Right hindlimb (tissue), 1 donor: ENCODE results near the gene METTL26.
A peak's percentile ranks its signal among the peaks of the same experiment; 100 is the strongest.

Experiments used
- DNase-seq: peaks from one replicate; pipeline ENCODE4 v3.0.0-alpha.2; 2018

METTL26 gene

DNA sequence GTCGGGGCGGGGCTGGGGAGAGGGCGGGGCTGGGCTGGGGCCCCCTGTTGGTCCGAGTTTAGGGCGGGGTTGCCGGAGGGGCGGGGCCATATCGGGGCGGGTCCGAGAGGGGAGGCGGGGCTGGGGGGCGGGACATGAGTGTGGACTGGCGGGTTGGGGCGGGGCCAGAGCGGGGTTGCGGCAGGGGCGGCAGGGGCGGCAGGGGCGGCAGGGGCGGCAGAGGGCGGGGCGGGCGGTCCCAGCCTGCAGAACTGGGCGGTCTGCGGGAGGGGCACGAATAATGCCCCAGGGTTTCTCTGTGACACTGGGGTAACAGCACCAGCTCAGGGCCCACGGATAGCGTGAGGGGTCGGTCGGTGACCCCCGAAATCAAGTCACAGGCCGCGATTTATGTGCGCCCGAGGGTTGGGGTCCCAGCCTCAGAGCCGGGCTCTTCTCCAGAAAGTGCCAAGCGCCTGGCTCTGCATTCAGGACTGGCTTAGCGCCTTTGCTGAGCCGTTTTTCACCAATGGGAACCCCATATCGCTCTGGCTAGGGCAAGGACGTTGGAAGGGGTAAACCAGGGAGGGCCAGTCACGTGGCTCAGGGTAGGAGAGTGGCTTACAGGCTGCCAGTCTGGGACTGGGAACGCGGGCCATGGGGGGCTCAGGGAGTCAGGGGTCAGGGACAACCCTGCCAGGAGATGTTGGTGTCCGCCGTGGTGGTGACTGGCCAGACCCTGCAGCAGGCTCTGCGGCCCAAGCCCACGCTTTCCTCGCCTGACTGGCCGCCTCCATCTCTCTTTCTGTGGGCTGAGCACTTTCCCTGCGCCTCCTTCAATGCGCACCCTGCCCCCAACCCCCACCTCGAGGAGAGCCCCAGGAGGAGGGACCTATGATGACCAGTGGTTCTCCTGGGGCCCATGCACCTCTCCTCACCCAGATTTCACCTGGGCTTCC is 1.2 kb upstream of the METTL26 start:
- no peak for DNase-seq

GRCh38 chr16:635573-636205 is 416 bp downstream of the METTL26 start:
- no peak for DNase-seq

GRCh38 chr16:634996-635395 is 1.1 kb downstream of the METTL26 start:
- no peak for DNase-seq

- DNase-seq, result no peak
Measured at GRCh38 chr16:634051-634670, 1.9 kb downstream of the METTL26 start.

DNA sequence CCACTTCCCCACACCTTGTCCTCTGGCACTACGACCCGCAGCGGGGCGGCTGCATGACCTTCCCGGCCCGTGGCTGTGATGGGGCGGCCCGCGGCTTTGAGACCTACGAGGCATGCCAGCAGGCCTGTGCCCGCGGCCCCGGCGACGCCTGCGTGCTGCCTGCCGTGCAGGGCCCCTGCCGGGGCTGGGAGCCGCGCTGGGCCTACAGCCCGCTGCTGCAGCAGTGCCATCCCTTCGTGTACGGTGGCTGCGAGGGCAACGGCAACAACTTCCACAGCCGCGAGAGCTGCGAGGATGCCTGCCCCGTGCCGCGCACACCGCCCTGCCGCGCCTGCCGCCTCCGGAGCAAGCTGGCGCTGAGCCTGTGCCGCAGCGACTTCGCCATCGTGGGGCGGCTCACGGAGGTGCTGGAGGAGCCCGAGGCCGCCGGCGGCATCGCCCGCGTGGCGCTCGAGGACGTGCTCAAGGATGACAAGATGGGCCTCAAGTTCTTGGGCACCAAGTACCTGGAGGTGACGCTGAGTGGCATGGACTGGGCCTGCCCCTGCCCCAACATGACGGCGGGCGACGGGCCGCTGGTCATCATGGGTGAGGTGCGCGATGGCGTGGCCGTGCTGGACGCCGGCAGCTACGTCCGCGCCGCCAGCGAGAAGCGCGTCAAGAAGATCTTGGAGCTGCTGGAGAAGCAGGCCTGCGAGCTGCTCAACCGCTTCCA is 2.6 kb downstream of the METTL26 start:
- DNase-seq, result no peak

DNA sequence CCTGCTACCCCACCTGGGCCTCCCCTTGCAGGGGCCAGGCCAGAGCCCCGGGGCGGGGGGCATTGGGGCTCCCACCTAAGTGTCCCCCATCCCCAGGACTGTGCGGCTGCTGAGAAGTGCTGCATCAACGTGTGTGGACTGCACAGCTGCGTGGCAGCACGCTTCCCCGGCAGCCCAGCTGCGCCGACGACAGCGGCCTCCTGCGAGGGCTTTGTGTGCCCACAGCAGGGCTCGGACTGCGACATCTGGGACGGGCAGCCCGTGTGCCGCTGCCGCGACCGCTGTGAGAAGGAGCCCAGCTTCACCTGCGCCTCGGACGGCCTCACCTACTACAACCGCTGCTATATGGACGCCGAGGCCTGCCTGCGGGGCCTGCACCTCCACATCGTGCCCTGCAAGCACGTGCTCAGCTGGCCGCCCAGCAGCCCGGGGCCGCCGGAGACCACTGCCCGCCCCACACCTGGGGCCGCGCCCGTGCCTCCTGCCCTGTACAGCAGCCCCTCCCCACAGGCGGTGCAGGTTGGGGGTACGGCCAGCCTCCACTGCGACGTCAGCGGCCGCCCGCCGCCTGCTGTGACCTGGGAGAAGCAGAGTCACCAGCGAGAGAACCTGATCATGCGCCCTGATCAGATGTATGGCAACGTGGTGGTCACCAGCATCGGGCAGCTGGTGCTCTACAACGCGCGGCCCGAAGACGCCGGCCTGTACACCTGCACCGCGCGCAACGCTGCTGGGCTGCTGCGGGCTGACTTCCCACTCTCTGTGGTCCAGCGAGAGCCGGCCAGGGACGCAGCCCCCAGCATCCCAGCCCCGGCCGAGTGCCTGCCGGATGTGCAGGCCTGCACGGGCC is 3.4 kb downstream of the METTL26 start:
- no peak for DNase-seq

GRCh38 chr16:631808-632358 is 4.2 kb downstream of the METTL26 start:
- no peak for DNase-seq

GRCh38 chr16:630815-631405 is 5.2 kb downstream of the METTL26 start, which contains the start of gene WFIKKN1:
Gene WFIKKN1 (plus strand): TSS chr16:630985. CDS start chr16:631254, 269 bp downstream.
- no peak for DNase-seq

DNA sequence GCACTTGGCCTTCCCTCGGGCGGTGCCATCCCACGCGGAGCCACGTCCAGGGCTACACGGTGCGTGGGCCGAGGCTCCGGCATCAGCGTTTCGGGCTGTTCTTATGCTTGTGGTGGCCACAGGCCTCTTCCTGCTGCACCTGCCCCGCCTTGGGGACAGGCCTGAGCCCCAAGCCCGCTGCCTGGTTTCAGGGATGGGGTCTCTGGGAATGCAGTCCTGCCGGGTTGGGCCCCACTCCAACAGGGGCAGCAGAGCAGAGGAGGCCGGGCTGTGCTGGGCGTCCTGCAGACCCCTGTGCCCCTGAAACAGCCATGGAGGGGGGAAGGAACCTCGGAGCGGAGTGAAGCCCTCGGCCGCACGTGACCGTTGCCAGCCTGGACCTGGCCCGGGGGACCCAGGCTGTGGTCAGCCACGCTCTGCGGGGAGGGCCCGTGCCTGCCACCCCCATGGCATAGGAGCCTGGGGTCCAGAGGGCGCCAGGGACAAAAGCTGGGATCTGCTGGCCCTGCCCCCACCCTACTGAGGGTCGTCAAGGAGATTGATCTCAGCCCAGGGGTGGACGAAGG is 5.8 kb downstream of the METTL26 start:
- DNase-seq, result no peak

- no peak for DNase-seq
Measured at GRCh38 chr16:629833-630248, 6.3 kb downstream of the METTL26 start.

- peak; percentile 79 for DNase-seq
Measured at GRCh38 chr16:629185-629832, 6.8 kb downstream of the METTL26 start.

DNA sequence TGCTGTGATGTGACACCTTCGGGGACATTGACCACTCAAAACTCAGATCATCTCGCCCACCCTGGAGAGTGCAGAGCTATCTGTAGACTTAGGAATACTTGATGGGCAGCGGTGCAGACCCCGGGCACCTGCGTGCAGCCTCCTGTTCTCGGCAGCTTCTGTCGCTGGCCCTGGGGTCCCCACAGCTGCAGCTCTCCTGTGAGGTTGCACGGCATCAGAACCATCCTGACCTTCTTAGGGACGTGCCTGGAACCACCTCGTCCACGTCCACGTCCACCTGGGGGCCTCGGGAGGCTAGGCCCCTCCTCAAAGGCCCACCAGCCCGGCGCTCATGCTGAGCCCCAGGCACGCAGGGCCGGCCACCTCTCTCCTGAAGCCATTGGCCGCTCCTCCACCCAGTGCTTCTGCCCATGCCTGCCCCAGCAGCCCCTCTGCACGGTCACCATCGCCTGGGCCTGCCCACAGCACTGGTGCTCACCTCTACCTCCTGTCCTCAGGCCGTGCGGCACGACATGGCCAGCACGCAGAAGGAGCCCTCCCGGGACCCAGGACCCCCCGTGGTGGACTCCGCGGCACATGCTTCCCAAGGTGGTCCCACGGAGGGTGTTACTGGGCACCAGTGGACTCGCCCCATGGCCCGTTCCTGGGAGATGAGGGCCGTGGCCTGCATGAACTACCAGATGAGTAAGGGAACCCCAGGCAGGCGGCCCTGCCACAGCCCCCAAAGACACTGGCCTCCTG is 7.6 kb downstream of the METTL26 start:
- DNase-seq, result peak; percentile 15

GRCh38 chr16:627454-628239 is 8.5 kb downstream of the METTL26 start:
- DNase-seq, result peak; percentile 32

DNA sequence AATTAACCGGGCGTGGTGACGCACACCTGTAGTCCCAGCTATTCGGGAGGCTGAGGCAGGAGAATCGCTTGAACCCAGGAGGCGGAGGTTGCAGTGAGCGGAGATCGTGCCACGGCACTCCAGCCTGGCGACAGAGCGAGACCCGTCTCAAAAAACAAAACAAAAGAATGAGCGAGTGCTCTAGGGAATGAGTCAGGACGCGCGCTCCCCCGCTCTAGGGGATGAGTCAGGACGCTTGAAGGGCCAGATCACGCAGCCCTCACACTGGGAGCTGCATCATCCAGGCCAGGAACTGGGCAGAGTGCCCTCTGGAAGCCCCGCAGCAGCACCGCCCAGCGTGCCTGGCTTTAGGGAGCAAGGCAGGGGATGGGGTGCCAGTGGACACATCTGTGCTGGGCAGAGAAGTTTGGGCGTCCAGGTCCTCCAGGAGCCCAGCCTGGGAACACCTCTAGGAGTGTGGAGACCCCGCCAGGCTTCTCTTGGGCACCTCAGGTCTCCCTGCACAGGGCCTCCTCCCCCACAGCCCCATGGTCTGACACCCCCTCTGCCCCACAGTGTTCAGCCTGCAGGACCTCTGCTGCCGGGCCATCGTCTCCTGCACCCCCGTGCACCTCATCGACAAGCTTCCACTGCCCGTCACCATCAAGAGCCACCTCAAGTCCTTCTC is 9.2 kb downstream of the METTL26 start:
- DNase-seq, result no peak

DNA sequence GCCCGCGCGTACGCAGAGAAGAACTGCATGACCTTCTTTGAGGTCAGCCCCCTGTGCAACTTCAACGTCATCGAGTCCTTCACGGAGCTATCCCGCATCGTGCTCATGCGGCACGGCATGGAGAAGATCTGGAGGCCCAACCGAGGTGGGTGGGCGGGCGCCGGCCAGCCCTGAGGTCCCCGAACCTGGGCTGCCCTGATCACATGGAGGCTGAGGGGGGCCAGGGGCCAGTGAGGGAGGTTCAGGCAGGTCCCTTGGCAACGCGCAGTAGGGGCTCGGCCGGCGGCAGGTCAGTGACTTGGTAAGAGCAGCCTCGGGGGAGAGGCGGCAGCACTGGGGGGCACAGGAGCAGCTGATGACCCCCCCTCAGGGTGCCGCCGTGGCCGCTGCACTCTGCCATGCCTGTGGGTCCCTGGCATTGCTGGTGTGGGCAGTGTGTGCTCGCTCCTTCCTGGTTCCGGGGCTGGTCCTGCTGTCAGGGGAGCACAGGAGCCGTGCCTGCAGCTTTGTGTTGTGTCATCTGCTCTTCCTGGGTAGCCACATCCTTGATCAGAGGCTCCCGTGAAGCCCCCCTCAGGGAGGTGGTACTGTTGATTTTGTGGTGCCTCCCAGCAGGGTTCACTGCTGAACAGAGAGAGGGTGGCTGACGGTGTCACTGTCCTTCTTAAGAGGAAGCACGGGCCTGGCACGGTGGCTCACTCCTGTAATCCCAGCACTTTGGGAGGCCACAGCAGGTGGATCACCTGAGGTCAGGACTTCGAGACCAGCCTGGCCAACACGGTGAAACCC is 9.9 kb downstream of the METTL26 start:
- no peak for DNase-seq

- no peak for DNase-seq
Measured at GRCh38 chr16:625117-625976, 10.8 kb downstream of the METTL26 start.
